Central memory CD4-positive, alpha-beta T cell (primary cell): ENCODE measurements around the gene ARAP3.
"Not testable (repeated sequence)": the region's sequence is repeated elsewhere in the genome, so short reads cannot be mapped to it uniquely, and the experiment has no call there.

Experiments used
- DNase-seq: peaks from one replicate; pipeline ENCODE4 v3.0.0; 2022
- total RNA-seq, 3 experiments: gene quantifications; one replicate each; lab custom pipeline; 2026; lab: John Stamatoyannopoulos, UW

Gene ARAP3, protein sequence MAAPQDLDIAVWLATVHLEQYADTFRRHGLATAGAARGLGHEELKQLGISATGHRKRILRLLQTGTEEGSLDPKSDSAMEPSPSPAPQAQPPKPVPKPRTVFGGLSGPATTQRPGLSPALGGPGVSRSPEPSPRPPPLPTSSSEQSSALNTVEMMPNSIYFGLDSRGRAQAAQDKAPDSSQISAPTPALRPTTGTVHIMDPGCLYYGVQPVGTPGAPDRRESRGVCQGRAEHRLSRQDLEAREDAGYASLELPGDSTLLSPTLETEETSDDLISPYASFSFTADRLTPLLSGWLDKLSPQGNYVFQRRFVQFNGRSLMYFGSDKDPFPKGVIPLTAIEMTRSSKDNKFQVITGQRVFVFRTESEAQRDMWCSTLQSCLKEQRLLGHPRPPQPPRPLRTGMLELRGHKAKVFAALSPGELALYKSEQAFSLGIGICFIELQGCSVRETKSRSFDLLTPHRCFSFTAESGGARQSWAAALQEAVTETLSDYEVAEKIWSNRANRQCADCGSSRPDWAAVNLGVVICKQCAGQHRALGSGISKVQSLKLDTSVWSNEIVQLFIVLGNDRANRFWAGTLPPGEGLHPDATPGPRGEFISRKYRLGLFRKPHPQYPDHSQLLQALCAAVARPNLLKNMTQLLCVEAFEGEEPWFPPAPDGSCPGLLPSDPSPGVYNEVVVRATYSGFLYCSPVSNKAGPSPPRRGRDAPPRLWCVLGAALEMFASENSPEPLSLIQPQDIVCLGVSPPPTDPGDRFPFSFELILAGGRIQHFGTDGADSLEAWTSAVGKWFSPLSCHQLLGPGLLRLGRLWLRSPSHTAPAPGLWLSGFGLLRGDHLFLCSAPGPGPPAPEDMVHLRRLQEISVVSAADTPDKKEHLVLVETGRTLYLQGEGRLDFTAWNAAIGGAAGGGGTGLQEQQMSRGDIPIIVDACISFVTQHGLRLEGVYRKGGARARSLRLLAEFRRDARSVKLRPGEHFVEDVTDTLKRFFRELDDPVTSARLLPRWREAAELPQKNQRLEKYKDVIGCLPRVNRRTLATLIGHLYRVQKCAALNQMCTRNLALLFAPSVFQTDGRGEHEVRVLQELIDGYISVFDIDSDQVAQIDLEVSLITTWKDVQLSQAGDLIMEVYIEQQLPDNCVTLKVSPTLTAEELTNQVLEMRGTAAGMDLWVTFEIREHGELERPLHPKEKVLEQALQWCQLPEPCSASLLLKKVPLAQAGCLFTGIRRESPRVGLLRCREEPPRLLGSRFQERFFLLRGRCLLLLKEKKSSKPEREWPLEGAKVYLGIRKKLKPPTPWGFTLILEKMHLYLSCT (N-terminal part only)
- total RNA-seq, result 0.58 to 13.2 (median 1.6) reads per million in 3 experiments

DNA sequence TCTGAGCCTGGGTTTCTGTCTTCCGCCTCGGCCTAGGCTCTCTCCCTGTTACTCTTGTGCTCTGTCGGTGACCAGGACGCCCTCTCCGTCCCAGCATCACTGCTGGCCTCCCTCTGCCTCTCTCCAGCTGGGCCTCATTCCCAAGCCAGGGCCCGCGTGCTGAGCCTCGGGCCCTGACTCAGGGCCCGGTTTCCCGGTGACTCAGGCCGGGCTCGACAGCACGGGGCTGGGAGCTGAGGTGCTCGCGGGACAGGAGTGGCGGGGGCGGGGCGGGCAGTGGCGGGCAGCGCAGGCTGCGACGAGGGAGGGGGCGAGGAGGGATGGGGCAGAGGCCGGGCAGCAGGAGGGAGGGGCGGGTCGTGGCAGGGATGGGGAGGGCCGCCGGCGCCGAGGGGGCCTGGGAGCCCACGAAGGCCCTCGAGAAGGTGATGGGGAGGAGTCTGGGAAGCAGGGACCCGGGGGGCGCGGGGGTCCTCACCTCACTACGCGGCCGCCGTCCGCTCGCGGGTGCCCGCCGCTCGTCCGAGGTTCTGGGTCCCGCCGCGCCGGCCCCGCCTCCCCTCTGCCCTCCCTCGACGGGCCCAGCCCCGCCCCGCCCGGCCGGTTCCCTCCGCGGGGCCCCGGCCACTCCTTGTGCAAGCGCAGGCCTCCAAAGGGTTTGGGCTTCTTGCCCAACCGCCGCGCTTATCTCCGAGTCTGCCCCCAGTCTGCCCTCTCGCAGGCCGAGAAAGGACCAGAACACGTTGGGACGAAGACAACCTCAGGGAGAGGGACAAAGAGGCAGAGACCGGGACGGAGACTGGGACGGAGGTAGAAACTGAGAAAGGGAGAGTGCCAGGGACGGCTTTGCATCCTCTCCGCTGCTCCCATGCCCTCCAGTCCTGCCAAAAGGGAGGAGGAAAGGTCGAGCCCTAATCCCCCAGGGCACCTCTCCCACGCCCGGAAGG lies at the start of gene ARAP3:
Gene ARAP3, minus strand, starts transcription at position 536 of the 947 bp plus-strand sequence. CDS start 1,744 bp downstream, outside the sequence.
- no peak for DNase-seq

- DNase-seq, result no peak
Observed at GRCh38 chr5:141729387-141730006, 47.5 kb upstream of the ARAP3 start.

- DNase-seq, result no peak
Observed at GRCh38 chr5:141725891-141726290, 43.9 kb upstream of the ARAP3 start.

- not testable (repeated sequence) for DNase-seq
Observed at GRCh38 chr5:141725174-141725573, 43.1 kb upstream of the ARAP3 start.

DNA sequence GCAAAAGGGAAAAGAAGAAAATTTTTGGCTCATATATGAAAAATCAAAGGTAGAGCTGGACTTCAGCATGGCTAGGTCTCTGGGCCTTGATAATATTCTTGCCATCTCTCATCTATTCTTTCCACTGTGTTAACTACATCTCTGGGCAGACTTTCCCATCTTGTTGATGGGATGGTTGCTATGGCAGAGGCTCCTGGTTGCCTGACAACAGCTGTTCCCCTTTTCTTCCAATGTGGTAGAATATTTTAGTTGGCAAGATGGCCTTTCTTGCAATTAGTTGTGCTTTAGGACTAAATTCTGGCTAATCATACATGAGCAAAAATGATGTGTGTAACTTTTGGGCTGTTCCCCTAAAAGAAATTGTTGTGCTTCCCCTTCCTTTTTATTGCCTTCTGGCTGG lies 40.2 kb upstream of the ARAP3 start:
- no peak for DNase-seq

GRCh38 chr5:141717043-141717442 lies 35.0 kb upstream of the ARAP3 start:
- DNase-seq, result no peak

DNA sequence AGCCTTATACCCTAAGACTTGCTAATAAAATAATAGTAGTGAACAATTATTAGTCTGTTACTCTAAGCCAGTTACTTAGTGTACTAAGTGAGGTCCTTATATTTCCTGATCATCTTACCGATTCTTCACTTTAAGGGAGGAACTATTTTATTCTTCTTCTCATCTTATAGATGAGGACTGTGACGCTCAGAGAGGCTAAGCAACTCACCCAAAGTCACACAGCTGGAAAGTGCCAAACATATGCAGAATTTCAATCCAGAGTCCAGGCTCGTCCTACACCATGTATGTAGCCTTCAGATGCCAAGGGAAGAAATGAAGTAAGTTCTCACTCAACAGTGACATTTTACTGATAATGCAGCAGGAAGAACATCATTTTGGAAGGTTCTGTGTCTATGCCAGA lies 34.4 kb upstream of the ARAP3 start:
- no peak for DNase-seq

- no peak for DNase-seq
Observed at GRCh38 chr5:141716009-141716408, 34.0 kb upstream of the ARAP3 start.

DNA sequence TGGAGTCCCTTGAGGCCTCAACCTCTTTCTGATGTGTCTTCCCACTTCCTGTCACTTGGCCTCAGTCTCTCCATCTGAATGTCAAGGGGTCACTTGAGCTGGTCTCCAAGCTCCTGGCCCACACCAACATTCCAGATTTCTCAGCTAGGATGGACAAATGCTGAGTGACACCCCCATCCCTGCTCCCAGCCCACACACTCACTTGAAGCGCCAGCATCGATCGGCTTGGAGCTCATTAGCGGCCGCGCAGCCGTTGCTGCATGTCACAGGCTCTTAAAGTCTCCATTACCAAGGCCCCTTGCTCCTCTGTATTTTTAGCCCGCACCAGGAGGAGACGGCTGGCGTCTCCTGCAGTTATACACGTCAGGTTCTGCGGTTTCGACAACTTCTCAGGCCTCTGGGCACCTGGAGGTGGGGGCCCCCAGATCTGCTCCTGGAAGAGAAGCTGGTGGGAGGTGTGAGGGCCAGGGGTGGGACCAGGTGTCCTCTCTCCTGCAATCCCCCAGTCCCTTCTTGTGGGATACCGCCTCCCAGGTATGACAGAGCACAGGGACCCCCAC lies 33.4 kb upstream of the ARAP3 start:
- no peak for DNase-seq

GRCh38 chr5:141714542-141715310 lies 32.7 kb upstream of the ARAP3 start:
- DNase-seq, result no peak

GRCh38 chr5:141713616-141714309 lies 31.7 kb upstream of the ARAP3 start:
- DNase-seq, result no peak

DNA sequence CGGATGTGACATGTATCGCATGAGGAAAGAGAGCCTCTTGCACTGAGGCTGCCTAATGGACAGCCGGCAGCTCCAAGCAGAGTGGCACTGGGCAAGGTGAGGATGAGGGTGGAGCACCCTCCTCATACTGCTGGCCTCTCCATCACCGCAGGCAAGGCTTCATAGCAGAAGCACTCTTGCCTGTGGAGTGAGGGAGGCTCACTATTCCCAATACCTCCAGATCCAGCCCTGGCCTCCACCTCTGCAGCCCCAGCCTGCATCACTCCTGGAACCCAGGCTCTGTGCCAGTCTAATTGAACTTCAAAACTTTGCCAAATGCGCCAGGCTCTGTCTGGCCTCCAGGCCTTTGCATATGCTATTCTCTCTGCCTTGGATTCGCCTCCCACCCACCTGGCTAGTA lies 29.7 kb upstream of the ARAP3 start:
- no peak for DNase-seq

DNA sequence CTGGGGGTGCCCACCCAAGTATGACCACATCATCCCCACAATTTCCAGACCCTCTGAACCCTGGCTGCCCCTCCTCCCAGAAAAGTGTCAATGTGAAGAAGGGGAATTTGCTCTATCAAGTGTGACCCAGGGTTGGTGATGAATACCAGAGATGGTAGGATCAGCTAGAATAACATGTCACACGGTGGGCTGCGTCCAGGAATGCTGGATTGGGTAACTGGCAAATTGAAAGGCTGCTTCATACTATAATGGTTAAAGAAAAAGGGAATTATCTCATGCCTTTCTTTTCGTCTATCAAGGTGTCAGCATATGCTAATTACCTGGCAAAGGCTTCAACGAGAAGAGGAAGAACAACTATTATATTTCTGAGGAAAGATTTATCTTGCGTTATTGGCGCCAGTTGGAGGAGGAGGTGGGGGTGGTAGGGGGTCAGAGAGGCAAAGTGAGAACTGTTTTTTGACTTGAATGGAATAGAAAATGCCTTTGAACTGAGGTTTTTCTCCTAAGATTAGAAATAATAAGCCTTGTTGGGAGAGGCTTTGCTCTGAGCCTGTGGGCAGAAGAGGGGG lies 27.8 kb upstream of the ARAP3 start:
- no peak for DNase-seq

DNA sequence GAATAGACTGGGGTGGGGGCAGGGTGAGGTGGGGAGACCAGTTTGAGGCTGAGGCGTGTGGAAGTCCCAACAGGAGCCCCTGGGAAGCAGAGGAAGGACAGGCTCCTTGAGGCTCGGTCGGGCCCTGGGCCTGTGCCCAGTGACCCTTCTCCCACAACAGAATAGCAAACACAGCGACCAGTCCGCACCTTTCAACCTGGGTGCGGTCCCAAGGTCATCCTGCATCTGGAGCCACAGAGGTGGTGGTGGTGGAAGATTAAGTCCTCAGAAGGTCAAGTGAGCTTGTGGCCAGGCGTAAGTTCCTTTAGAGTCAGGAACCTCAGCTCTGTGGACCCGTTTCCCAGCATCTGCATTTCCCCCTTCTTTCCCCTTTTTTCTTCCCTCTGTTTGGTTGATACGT lies 26.0 kb upstream of the ARAP3 start:
- no peak for DNase-seq

DNA sequence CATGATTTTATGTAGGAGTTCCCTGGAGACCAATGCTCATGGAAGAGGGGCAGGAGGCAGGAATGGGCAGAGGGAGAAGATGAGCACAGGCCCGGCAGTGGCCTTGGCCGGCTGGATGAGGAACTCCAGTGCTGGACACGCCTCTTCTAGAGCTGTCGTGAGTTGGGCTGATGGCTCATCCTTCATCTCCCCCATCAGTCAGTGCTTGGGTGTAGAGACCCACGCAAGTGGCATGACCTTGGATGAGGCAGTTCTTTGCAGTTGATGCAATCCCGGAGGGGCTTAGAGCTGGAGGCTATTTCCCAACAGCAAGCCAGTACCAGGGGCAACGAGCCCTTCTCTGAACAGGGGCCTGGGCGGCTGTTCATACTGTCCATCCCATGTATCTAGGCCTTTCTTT lies 25.5 kb upstream of the ARAP3 start:
- DNase-seq, result no peak

GRCh38 chr5:141706121-141706520 lies 24.1 kb upstream of the ARAP3 start:
- no peak for DNase-seq

GRCh38 chr5:141705469-141705868 lies 23.4 kb upstream of the ARAP3 start:
- no peak for DNase-seq

- no peak for DNase-seq
Observed at GRCh38 chr5:141704782-141705297, 22.8 kb upstream of the ARAP3 start.

DNA sequence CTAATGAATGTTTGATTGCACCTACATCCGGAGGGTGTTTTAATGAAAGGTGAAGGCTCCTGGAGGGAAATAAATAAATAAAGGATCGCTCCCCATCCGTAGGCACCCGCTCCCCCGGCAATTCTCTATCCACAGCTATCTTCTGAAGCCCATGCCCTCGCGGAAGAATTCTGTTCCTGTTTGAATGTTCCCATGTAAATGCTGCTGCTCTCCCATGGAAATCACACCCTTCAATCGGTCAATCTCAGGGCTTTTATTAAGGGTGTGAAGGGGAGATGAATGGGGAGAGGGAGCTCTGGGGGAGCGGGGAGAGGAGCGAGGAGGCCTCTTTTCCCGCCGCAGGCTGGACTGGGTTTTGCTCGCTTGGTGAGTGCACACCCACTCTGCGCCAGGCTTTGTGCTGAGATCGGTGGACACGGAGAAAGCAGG lies 21.1 kb upstream of the ARAP3 start:
- DNase-seq, result no peak
